HepG2 (cell line): Measurements from ENCODE around the gene PPP4C. TPM values are rescaled to one million over a fixed set of nuclear protein-coding genes. Genes with fewer than 3 reads are reported as not detected.

ENCODE experiments used
- ATAC-seq: fragments of 200-7000 bp; cut with Tn5 transposase; 3 replicates; pipeline ENCODE4 v1.9.1; 2020; ENCODE audit warnings: mild to moderate bottlenecking, moderate library complexity
- BruUV-seq: library from RNA; stranded (reverse); fragments of 400-500 nt; replicated peaks from 2 replicates; lab custom pipeline; 2021; lab: Mats Ljungman, UMichigan
- CTCF ChIA-PET: fragments of 300-600 bp; formaldehyde crosslinking; extraction: SDS; loops from one replicate; lab custom pipeline; 2021; ENCODE audit warnings: low total read pairs, inconsistent platforms, low intra/inter-chr PET ratio; lab: Yijun Ruan, JAX
- POLR2A ChIA-PET: fragments of 350-600 bp; sonication (Branson Sonifier 250); formaldehyde crosslinking; loops from one replicate; lab custom pipeline; 2020; ENCODE audit warnings: antibody characterized with exemption, inconsistent platforms; lab: Yijun Ruan, JAX
- DNase-seq: peaks from one replicate; pipeline ENCODE4 v3.0.0-alpha.2; 2015; ENCODE audit warnings: low spot score
- FAIRE-seq: peaks from 3 replicates; lab custom pipeline; 2011; peaks lifted over from hg19 to GRCh38; lab: Jason Lieb, UNC
- H2AFZ ChIP-seq: one replicate; pipeline ENCODE4 v1.6.1; 2011; ENCODE audit warnings: low read length, inconsistent platforms
- H3K27ac ChIP-seq: fragments of 300-600 bp; 3 replicates; pipeline ENCODE4 v1.8.0; 2011; ENCODE audit warnings: mixed run types, mild to moderate bottlenecking, mixed read lengths, low read length, inconsistent platforms; ENCODE audit not compliant: insufficient read depth; ENCODE audit errors: extremely low read length
- H3K27me3 ChIP-seq, 2 experiments: fragments of 200-600 bp in 1 of 2; 2 replicates in 1 of 2; 3 replicates in 1 of 2; pipeline versions ENCODE4 v1.6.0 to v1.8.0; 2011; ENCODE audit warnings: low read length in 2 of 2, mild to moderate bottlenecking in 2 of 2, moderate library complexity in 2 of 2, inconsistent platforms in 1 of 2; ENCODE audit not compliant: insufficient read depth in 2 of 2, control insufficient read depth in 1 of 2
- H3K36me3 ChIP-seq, 2 experiments: fragments of 200-600 bp in 1 of 2; replicated peaks in 1 of 2; 2 replicates in 1 of 2; 3 replicates in 1 of 2; pipeline versions ENCODE4 v1.5.1 to v1.8.0; 2011; ENCODE audit warnings: low read length in 2 of 2, inconsistent platforms in 1 of 2; ENCODE audit not compliant: insufficient read depth in 2 of 2, control insufficient read depth in 1 of 2
- H3K4me1 ChIP-seq: 2 replicates; pipeline ENCODE4 v1.5.1; 2012; ENCODE audit warnings: low read length, inconsistent platforms; ENCODE audit not compliant: insufficient read depth
- H3K4me2 ChIP-seq: 2 replicates; pipeline ENCODE4 v1.6.0; 2011; ENCODE audit warnings: low read depth, low read length, inconsistent platforms
- H3K4me3 ChIP-seq, 3 experiments: fragments of 200-600 bp in 1 of 3; sonication (generic), shearing (Covaris generic) in 1 of 3; replicated peaks in 1 of 3; 2 replicates each; pipeline ENCODE4 v1.5.1; 2011 to 2016; ENCODE audit warnings: low read length in 3 of 3, inconsistent platforms in 2 of 3, low read depth in 2 of 3, mild to moderate bottlenecking in 2 of 3, control low read depth in 1 of 3, mixed read lengths in 1 of 3; ENCODE audit not compliant: insufficient read depth in 1 of 3
- H3K79me2 ChIP-seq: one replicate; pipeline ENCODE4 v1.6.1; 2011; ENCODE audit warnings: low read length, inconsistent platforms; ENCODE audit not compliant: insufficient read depth
- H3K9ac ChIP-seq: 2 replicates; pipeline ENCODE4 v1.6.0; 2011; ENCODE audit warnings: mild to moderate bottlenecking, low read depth, low read length, inconsistent platforms; ENCODE audit not compliant: insufficient read depth
- H3K9me3 ChIP-seq: 2 replicates; pipeline ENCODE4 v1.5.1; 2012; ENCODE audit warnings: mild to moderate bottlenecking, low read length
- H4K20me1 ChIP-seq: 2 replicates; pipeline ENCODE4 v1.6.0; 2011; ENCODE audit warnings: inconsistent platforms, mild to moderate bottlenecking, low read length, moderate library complexity; ENCODE audit not compliant: insufficient read depth
- AKNA ChIP-seq: sonication (generic); formaldehyde crosslinking; IDR thresholded peaks from 2 replicates; pipeline ENCODE4 v1.4.0; 2020; ENCODE audit warnings: missing genetic modification reagents, borderline replicate concordance
- EED ChIP-seq: sonication (generic); formaldehyde crosslinking; IDR thresholded peaks from 2 replicates; pipeline ENCODE4 v1.5.0; 2020; ENCODE audit warnings: mild to moderate bottlenecking, missing genetic modification reagents
- FIP1L1 ChIP-seq: fragments of 200-400 bp; formaldehyde crosslinking; IDR thresholded peaks from 2 replicates; pipeline ENCODE4 v1.6.1; 2018; ENCODE audit warnings: low read depth, mild to moderate bottlenecking, low read length, moderate library complexity, borderline replicate concordance; ENCODE audit not compliant: insufficient read depth
- HOXD1 ChIP-seq: sonication (generic); formaldehyde crosslinking; IDR thresholded peaks from 2 replicates; pipeline ENCODE4 v1.5.0; 2020; ENCODE audit warnings: missing genetic modification reagents
- KAT7 ChIP-seq: IDR thresholded peaks from 2 replicates; pipeline ENCODE4 v1.6.1; 2018; ENCODE audit warnings: borderline replicate concordance, missing compliant biosample characterization
- KDM3A ChIP-seq: IDR thresholded peaks from 2 replicates; pipeline ENCODE4 v1.6.1; 2018; ENCODE audit warnings: low read depth, missing compliant biosample characterization
- MBD4 ChIP-seq: IDR thresholded peaks from 2 replicates; pipeline ENCODE4 v1.6.1; 2012; ENCODE audit warnings: low read length, inconsistent platforms, borderline replicate concordance
- POLR2AphosphoS5 ChIP-seq: IDR thresholded peaks from 2 replicates; pipeline ENCODE4 v1.6.1; 2012; ENCODE audit warnings: low read depth, low read length
- SMAD1 ChIP-seq: sonication (generic); formaldehyde crosslinking; IDR thresholded peaks from 2 replicates; pipeline ENCODE4 v1.4.0; 2020; ENCODE audit warnings: missing genetic modification reagents, low read depth, mild to moderate bottlenecking, borderline replicate concordance
- SOX13 ChIP-seq, 3 experiments: fragments of 450-650 bp in 1 of 3; sonication (generic) in 1 of 3; formaldehyde crosslinking in 1 of 3; IDR thresholded peaks in 2 of 3; conservative IDR thresholded peaks in 1 of 3; 2 replicates each; pipeline versions ENCODE4 v1.5.0 to v1.6.1; 2016 to 2020; ENCODE audit warnings: antibody characterized with exemption in 1 of 3, mild to moderate bottlenecking in 1 of 3, missing compliant biosample characterization in 1 of 3, missing genetic modification reagents in 1 of 3, moderate library complexity in 1 of 3
- ZC3H13 ChIP-seq: sonication (generic); formaldehyde crosslinking; IDR thresholded peaks from 2 replicates; pipeline ENCODE4 v1.8.1; 2023; ENCODE audit warnings: mild to moderate bottlenecking, missing genetic modification reagents, moderate library complexity
- ZNF331 ChIP-seq: sonication (generic); formaldehyde crosslinking; IDR thresholded peaks from 2 replicates; pipeline ENCODE4 v1.4.0; 2020; ENCODE audit warnings: missing genetic modification reagents
- ZNF350 ChIP-seq: sonication (generic); formaldehyde crosslinking; IDR thresholded peaks from 2 replicates; pipeline ENCODE4 v1.4.0; 2020; ENCODE audit warnings: mild to moderate bottlenecking, low read depth, missing genetic modification reagents, borderline replicate concordance
- ZNF780A ChIP-seq: sonication (generic); formaldehyde crosslinking; IDR thresholded peaks from 2 replicates; pipeline ENCODE4 v1.8.0; 2022; ENCODE audit warnings: mild to moderate bottlenecking, missing genetic modification reagents, moderate library complexity
- ZXDC ChIP-seq: sonication (generic); formaldehyde crosslinking; IDR thresholded peaks from 2 replicates; pipeline ENCODE4 v1.5.0; 2020; ENCODE audit warnings: mild to moderate bottlenecking, missing genetic modification reagents
- WGBS: methylation state at CpG from one replicate; pipeline ENCODE4 v1.1.6; 2017; ENCODE audit warnings: low lambda C conversion rate; 5-methylcytosine and 5-hydroxymethylcytosine counted together
- in situ Hi-C: cut with HindIII; loops from 2 replicates; pipeline ENCODE4 v1.10.0; 2017; ENCODE audit warnings: low pct_unique_long_range_greater_than_20kb; ENCODE audit not compliant: extremely low pct_ligation_motif_present
- intact Hi-C: fragments of 100-400 bp; cut with micrococcal nuclease; formaldehyde crosslinking; loops from one replicate; pipeline ENCODE4 v1.10.0; 2022; ENCODE audit not compliant: unreplicated experiment
- polyA plus RNA-seq, 8 experiments: library from polyadenylated mRNA; depleted of rRNA in 3 of 8; stranded (reverse) in 7 of 8; unstranded in 1 of 8; fragments of >200 nt; fragmentation: Illumina TruSeq in 4 of 8; extraction: Trizol in 4 of 8; gene quantifications; 2 replicates each; pipeline versions ENCODE4 v1.2.1 to v1.2.3, GENCODE V29; 2011 to 2016; ENCODE audit warnings: low read depth in 4 of 8, missing spikeins in 1 of 8, mixed read lengths in 1 of 8; ENCODE audit not compliant: insufficient read depth in 1 of 8
- total RNA-seq, 5 experiments: library from RNA; depleted of rRNA; stranded (reverse); fragments of >200 nt; fragmentation: Illumina TruSeq; extraction: Trizol; gene quantifications; 2 replicates each; pipeline ENCODE4 v1.2.3, GENCODE V29; 2016; ENCODE audit warnings: low read depth in 1 of 5

The PPP4C gene
- total and polyA plus RNA-seq, 2 of the 13 experiments (the other 11 are each of a cell fraction or from before 2014, with no cell fraction given), result 176 to 220 TPM

- peaks cover 71% of the 10 kb centered on the region for H4K20me1 ChIP-seq
- peaks cover 0 to 2% of the 10 kb centered on the region in 2 experiments; a peak in 1 of 5 replicates for H3K27me3 ChIP-seq
- H3K4me1 ChIP-seq, result peaks cover 60% of the 10 kb centered on the region
- H3K9me3 ChIP-seq, result no peaks in the 10 kb centered on the region
- BruUV-seq, result no TSS peak
- no peak overlapping the region for H2AFZ ChIP-seq
- peaks cover 35 to 57% of the 10 kb centered on the region in 2 experiments for H3K36me3 ChIP-seq
- WGBS, result 93% methylated on average over 31 of the region's 31 CpGs
- FAIRE-seq, result no peak
- H3K27ac ChIP-seq, result no peak overlapping the region
- peak overlapping the region in 1 of 3 experiments; percentile 47; a peak in 1 of 6 replicates for H3K4me3 ChIP-seq
- in situ Hi-C loops (no loop called here), intact Hi-C loops (loop anchor here (5.0 kb wide), 1 partner anchor 677 kb away; the partner anchor contains the start of gene PHKG2)
- H3K9ac ChIP-seq, result no peak overlapping the region
- H3K4me2 ChIP-seq, result peak overlapping the region; percentile 99
- no peak for ATAC-seq
- peaks cover 40% of the 10 kb centered on the region for H3K79me2 ChIP-seq
- no peak for DNase-seq
- POLR2A ChIA-PET, result interaction anchor here (0.6 to 9.1 kb wide), 3 partner anchors 9 to 42 kb away, joined by 3 to 120 read pairs (median 3); partner anchors contain the start of gene TBX6
- CTCF ChIA-PET, result interaction anchor here (1.2 to 2.2 kb wide), 2 partner anchors 22 to 23 kb away, joined by 4 to 9 read pairs; partner anchors contain the start of gene TBX6
- peak; percentile 40; the same call in 1 of the 2 replicates for TF ChIP-seq ZNF350 (CRISPR knock-in tag)
- TF ChIP-seq FIP1L1, result no peak
- no peak for TF ChIP-seq MBD4
- TF ChIP-seq ZNF780A (CRISPR knock-in tag), result no peak
- TF ChIP-seq POLR2AphosphoS5, result 0 out of 2 replicates have a peak, but pooled peaks have one; percentile 17
- no peak for TF ChIP-seq ZNF331
- no peak for TF ChIP-seq ZC3H13 (CRISPR knock-in tag)
- TF ChIP-seq SOX13 (IDR thresholded peaks at IDR 0.05), result no peak
- TF ChIP-seq SOX13 (CRISPR knock-in tag; conservative IDR thresholded peaks at IDR 0.05 in 1 of 2, IDR thresholded peaks at IDR 0.05 in 1 of 2), result no peak
- peak; percentile 51; the same call in 1 of the 2 replicates for TF ChIP-seq SMAD1
- TF ChIP-seq KDM3A (CRISPR knock-in tag), result no peak
- TF ChIP-seq HOXD1 (CRISPR knock-in tag), result no peak
- TF ChIP-seq ZXDC (CRISPR knock-in tag), result no peak
- no peak for TF ChIP-seq KAT7
- no peak for TF ChIP-seq AKNA (CRISPR knock-in tag)
- no peak for TF ChIP-seq EED
Observed at GRCh38 chr16:30069611-30070462, 6.0 kb upstream of the PPP4C start.
